GM19468 (cell line): ENCODE results near the gene FAHD2B.
"Not testable (repeated sequence)": the region's sequence is repeated elsewhere in the genome, so short reads cannot be mapped to it uniquely, and the experiment has no call there.

Source experiments
- ATAC-seq: cut with Tn5 transposase; IDR thresholded peaks from one replicate; pipeline ENCODE4 v1.9.1; 2021; ENCODE audit warnings: mild to moderate bottlenecking, moderate library complexity, moderate number of reproducible peaks; ENCODE audit not compliant: unreplicated experiment; ENCODE audit errors: extremely low read depth

Gene FAHD2B, protein sequence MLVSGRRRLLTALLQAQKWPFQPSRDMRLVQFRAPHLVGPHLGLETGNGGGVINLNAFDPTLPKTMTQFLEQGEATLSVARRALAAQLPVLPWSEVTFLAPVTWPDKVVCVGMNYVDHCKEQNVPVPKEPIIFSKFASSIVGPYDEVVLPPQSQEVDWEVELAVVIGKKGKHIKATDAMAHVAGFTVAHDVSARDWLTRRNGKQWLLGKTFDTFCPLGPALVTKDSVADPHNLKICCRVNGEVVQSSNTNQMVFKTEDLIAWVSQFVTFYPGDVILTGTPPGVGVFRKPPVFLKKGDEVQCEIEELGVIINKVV

DNA sequence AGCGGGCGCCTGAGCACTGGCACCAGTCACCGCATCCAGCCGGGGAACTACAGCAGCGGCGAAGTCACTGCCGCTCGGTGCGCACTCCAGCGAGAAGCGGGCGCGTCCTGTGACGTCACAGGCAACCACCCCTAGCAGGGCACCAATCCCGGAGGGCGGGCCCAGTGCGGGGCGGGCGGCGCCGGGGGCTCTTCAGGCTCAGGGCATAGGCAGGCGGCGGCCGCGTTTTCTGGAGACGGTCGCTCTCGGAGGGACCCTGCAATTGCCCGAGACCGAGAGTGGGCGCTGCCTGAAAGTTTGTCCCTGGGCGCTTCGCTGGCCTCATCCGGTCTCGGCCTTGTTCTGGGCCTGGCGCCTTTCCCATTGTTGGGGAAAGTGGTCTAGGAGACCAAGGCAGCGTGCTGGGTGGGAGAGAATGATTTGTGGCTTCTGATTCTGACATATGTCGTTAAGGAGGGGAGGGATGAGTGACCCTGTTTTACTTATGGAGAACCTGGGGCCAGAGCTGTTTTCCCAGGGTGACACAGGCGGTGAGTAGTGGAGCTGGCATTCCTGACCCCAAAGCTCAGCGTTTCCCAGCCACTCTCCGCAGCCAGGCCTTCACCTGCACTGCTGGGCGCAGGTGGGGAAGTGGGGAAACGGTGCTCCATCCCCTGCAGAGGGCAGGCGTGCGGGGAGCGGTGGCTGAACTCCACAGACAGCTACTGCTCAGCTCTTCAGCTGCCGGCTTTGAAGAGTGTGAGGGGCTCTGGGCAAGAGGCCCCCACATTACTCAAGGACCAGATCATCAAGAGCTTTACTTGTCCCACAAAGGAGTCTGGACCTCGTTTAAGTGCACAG lies at the start of gene FAHD2B:
TSS of gene FAHD2B (minus strand) at position 111 of the 840 bp plus-strand sequence. CDS start 3,176 bp downstream, outside the sequence.
- ATAC-seq = peak; percentile 60

DNA sequence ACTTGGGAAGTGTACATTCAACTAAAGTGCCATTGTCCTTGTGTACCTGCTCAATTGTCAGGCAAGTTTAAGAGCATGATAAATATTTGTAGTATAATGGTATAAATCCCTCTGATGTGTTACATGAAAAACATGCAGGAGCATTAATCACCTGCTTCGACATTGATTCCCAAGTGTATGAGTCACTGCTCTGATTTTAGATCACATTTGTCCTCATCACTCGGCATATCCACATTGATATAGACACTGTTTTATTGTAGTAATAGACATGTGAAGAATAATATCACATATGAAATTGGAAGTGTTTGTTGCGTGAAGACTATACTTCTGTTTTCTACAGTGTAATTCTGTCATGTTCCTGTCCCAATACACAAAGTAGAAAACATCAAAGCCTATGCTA lies 49.3 kb upstream of the FAHD2B start:
- not testable (repeated sequence) for ATAC-seq

DNA sequence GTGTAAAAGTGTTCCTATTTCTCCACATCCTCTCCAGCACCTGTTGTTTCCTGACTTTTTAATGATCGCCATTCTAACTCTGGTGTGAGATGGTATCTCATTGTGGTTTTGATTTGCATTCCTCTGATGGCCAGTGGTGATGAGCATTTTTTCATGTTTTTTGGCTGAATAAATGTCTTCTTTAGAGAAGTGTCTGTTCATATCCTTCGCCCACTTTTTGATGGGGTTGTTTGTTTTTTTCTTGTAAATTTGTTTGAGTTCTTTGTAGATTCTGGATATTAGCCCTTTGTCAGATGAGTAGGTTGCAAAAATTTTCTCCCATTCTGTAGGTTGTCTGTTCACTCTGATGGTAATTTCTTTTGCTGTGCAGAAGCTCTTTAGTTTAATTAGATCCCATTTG lies 34.4 kb upstream of the FAHD2B start:
- ATAC-seq = not testable (repeated sequence)

DNA sequence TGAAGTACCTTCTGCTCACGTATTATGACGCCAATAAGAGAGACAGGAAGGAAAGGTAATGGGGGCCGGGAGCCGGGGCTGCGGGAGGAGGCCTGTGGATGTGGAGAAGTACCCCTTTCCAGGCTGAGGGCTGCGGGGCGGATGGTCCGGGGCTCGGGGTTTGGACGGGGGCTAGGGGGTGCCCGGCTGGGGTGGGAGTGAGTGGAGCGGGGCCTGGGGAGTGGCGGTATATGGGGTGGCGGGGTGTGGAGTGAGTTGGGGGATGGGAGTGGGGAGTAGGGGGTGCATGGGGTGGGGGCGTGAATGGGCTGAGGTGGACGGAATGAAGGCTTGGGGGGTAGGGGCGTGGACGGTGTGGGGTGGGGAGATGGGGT lies 19.2 kb upstream of the FAHD2B start:
- ATAC-seq = not testable (repeated sequence)

DNA sequence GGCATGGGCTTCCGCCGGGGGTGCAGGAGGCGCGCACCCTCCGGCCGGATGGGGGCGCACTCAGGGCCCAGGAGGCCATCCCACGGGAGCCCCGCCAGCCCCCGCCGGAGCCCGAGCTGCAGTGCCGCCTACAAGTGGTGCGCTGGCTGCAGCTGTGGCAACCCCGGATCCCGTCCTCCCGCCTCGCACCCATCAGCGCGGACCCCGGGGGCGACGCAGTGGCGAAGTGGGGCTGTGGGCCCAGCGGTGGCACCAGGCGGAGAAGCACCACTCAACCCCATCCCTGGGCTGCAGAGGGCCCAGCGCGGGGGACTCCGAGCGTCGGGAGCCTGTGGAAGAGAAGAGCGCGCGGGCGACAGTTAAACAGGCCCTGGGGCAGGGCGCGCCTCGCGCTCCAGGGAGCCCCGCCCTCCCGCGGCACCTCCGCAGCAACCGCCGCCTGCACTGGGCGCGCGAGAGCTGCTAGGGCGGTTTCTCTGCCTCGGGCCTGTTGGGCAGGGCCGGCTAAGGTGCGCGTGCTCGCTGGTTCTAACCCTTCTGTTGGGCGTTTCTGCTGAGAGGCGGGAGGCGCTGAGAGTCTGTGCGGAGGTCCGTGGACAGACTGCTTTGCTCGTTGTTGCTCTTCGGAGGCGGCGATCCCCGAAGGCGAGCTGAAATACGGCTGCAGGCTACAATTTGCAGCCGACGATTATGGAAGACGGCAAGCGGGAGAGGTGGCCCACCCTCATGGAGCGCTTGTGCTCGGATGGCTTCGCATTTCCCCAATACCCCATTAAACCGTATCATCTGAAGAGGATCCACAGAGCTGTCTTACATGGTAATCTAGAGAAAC lies 18.6 kb upstream of the FAHD2B start, which contains the start of gene ANKRD36:
TSS of gene ANKRD36 (plus strand) at position 104 of the 832 bp plus-strand sequence. CDS start at position 691, 587 bp downstream.
- ATAC-seq = peak; percentile 82

DNA sequence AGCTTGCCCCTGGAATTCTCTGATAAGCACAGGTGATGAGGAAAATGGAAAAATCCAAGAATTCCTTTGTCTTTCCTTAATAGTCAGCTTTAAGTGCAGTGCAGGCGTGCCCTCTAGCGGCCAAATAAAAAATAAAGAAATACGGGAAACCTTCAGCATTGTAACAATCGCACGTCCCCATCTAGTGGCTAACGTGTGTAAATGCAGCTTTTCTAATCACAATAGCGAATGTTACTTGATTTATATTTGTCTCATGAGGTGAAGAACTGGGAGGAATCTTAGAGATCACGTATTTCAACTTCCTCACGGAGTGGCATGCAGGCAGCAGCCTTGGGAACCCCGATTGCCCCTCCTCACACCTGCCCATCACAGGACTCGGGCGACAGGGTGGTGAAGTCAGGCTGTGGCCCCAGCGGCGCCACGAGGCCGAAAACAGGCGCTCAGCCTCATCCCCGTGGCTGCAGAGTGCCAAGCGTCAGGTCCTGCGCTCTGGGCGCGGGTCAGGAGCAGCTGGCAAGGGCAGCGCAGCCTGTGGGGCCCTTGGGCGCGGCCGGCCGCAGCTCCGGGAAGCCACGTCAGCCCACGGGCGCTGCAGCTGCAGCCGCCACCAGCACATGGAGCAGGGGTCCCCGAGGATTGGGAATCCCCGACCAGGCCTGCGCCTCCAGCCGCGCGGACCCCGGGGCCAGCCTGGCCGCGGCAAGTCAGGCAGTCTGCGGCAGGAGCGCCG lies 17.8 kb upstream of the FAHD2B start:
- ATAC-seq = not testable (repeated sequence)

DNA sequence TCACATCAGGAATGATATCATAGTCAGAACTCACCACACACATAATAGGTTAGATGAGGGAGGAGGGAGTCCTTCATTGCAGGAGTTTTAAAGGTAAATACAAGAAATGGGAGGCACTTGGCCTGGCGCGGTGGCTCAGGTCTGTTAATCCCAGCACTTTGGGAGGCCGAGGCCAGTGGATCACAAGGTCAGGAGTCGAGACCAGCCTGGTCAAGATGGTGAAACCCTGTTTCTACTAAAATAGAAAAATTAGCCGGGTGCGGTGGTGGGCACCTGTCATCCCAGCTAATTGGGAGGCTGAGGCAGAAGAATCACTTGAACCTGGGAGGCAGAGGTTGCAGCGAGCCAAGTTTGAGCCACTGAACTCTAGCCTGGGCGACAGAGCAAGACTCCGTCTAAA lies 16.6 kb upstream of the FAHD2B start:
- ATAC-seq = not testable (repeated sequence)

DNA sequence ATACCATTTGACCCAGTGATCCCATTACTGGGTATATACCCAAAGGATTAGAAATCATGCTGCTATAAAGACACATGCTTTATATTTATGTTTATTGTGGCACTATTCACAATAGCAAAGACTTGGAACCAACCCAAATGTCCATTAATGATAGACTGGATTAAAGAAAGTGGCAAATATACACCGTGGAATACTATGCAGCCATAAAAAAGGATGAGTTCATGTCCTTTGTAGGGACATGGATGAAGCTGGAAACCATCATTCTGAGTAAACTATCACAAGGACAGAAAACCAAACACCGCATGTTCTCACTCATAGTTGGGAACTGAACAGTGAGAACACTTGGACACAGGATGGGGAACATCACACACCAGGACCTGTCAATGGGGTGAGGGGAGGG lies 12.2 kb upstream of the FAHD2B start:
- not testable (repeated sequence) for ATAC-seq

DNA sequence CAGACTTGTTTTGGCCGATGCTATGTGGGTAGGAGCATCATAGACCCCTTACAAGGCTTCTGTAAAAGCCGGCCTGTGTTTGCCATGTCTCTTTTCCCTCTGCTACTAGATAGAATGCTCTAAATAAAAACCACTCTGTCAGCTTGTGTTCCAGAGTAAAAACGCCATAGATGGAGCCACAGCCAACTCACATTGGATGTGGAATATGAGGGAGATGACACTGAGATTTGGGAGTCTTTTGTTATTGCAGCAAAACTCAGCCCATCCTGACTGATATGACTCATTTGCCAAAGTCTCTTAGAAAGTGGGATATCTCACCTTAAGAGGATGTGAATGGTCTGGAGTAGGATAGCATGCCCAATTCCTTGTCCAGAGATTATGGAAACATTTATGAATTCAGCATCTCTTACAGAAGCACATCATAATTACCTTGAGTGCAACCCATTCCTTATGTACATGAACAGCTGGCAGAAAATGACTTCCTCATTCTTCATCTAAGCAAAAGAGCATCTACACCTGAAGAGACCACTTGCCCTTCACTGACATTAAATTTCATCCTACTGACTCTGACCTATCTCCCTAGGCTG lies 4.2 kb upstream of the FAHD2B start:
- not testable (repeated sequence) for ATAC-seq

DNA sequence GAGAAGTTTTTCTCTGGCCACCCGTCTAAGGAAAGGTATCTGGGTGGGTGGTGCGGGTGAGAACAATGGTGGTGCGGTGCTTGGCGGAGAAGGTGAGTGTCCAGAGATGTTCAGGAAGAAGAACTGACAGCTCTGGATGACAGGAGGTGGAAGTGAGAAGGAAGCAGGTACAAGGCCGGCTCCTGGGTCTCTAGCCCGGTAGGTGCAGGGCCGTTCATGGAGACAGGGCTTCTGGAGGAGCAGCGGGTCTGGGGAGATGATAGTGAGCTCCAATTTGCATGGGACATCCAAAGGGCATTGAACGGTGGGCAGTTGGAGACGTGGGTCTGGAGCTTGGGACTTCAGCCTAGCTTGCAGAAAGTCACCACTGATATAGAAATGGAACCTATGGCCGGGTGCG lies 979 bp upstream of the FAHD2B start:
- no peak for ATAC-seq

DNA sequence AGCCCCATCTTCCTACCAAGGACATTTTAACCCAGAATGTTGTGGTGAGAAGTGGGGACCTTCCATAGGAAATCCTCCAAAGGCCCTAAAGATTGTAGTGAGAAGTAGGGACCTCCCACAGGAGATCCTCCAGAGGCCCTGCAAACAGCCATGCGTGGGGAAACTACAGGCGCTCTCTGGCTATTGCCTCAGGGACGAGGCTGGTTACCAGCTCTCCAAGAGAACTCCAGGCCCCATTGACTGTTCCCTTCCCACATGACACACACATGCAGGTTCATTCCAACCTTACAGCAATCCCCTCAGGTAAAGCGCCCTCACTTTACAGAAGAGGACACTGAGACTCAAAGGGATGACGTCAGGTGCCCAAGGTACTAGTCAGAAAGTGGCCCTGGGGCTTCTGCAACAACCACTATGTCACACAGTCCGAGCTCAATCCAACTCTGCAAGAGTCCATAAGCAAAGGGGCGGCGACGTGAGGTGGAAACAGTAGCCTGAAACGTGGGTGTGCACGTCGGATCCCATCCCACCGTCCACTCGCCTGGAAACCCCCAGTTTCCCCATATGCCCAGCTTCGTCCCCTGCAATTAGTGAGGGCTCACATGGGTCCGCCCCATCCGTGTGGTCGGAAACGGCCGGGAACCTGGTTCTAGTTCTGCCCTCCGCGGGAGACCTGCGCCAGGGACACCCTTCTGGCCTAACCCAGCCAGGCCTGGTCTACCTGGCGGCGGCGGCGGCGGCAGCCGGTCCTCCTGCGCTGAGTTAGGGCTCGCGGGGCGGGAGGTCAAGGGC lies 505 bp downstream of the FAHD2B start:
- ATAC-seq = not testable (repeated sequence)

DNA sequence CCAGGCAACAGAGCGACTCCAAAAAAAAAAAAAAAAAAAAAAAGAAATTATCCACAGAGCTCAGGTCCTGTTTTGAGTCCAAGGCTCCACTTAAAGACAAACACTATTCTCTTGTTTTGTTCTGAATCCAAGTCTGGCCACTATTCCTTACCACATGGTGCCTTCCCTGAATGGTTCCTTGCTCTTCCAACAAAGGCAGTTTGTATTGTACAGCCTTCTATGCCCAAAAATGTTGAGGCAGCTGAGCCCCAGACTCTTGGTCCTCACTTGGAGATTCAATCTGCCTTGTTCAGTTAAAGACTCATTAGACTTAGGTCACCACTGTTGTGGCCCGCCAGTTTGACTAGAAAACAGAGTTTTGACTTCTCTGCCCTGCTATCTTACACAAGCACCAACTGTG lies 1.7 kb downstream of the FAHD2B start:
- not testable (repeated sequence) for ATAC-seq

DNA sequence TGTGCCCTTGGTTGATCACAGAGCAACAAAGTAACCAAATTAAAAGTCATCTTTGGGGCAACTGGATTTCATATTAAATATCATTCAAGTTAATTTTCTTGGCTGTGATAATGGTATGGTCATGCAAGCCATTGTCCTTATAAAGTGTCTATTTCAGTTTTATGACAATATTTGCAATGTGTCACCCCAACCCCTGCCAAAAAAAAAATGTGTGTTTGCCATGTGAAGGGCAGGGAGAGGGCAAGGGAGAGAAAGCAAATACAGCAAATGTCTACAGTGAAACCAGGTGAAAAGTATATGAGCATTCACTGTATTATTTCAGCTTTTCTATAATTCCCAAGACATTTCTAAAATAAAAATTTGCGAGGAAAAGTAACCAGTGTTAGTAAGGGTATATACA lies 6.0 kb downstream of the FAHD2B start:
- ATAC-seq = not testable (repeated sequence)

DNA sequence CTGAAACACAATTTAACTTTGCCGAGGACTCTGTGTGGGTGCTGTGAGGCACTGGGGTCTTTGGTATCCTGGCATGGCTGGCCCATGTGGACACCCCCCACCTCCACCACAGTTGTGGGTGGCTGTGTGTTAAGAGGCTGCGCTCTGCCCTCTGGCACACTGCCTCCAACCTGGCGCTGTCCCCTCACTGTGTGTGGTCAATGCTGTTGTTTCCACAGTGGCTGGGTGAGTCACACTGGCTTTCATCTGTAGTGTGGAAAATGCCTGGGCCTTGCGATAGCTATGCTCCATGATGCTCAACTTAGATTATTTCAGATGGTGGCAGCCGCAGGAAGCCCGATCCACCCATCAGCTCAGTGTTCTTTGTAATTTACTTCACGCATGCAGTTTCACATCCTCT lies 9.6 kb downstream of the FAHD2B start:
- not testable (repeated sequence) for ATAC-seq

DNA sequence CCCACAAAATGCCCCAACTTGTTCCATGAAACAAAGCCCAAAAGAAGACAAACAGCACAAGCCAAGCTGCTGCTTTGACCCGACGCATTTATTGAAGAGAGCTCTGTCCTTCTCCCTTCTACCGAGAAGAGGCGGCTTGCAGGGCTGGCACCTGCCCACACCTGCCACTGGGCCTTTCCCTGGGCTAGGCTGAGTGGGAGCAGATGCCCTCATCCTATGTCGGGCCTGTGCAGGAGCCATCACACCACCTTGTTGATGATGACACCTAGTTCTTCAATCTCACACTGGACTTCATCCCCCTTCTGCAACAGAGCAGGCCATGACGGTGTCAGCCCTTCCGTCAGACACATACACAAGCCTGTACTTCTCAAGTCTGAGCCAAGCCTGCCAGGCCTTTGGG lies 11.2 kb downstream of the FAHD2B start:
- not testable (repeated sequence) for ATAC-seq

DNA sequence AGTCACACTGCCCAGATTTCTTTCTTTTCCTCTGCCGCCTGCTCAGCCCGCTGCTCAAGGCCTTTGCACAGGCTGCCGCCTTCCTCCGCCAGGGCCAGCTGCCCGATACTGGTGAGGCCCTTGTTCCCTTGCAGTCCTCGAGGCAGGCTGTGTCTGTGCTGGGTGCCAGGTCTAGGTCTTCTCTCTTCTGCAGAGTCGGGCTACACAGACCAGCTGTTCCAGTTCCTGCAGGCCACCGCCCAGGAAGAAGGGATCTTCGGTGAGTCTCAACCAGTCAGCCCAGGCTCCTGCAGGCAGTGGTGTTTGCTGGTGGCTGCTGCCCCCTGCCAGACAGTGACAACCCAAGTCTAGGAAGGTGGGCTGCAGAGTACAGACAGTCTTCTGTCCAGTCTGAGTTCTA lies 12.5 kb downstream of the FAHD2B start:
- not testable (repeated sequence) for ATAC-seq

DNA sequence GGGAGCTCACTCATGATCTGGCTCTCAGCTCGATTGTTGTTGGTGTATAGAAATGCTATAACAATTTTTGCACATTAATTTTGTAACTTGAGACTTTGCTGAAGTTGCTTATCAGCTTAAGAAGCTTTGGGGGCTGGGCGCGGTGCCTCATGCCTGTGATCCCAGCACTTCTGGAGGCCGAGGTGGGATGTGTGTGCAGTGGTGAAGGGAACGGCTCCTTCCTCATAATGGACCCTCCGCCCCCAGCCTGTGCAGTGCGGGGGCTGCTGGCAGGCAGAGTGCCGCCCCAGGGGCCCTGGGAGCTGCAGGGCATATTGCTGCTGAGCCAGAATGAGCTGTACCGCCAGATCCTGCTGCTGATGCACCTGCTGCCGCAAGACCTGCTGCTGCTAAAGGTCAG lies 13.8 kb downstream of the FAHD2B start:
- ATAC-seq = not testable (repeated sequence)

DNA sequence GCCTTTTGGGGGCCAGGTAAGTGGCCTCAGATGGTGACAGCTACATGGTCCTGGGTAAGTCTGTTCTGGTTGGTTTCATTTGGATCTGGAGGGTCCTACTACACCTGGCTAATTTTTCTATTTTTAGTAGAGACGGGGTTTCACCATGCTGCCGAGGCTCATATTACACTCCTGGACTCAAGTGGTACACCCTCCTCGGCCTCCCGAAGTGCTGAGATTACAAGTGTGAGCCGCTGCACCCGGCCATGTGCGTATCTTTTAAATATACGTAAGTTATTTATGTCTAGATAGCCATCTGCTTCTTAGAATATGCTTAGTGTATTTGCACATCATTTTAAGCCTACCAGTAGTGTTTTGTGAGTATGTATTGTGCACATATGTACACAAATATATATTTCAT lies 17.5 kb downstream of the FAHD2B start:
- not testable (repeated sequence) for ATAC-seq
